Lower leg skin (tissue), 3 donors: ENCODE data around the gene CNIH2.

ENCODE experiments used
- POLR2A ChIP-seq, 2 donors: fragments of 450-650 bp; IDR thresholded peaks; one replicate each; pipeline ENCODE4 v1.6.1; 2016 to 2017; ENCODE audit warnings: antibody characterized with exemption in 2 of 2, mild to moderate bottlenecking in 1 of 2, moderate library complexity in 1 of 2
- TF ChIP-seq, protein P1 (sequence below), 3 donors: fragments of 450-650 bp; IDR thresholded peaks; one replicate each; pipeline ENCODE4 v1.5.1; 2016; ENCODE audit warnings: antibody characterized with exemption in 3 of 3, mild to moderate bottlenecking in 3 of 3, moderate library complexity in 2 of 3

DNA sequence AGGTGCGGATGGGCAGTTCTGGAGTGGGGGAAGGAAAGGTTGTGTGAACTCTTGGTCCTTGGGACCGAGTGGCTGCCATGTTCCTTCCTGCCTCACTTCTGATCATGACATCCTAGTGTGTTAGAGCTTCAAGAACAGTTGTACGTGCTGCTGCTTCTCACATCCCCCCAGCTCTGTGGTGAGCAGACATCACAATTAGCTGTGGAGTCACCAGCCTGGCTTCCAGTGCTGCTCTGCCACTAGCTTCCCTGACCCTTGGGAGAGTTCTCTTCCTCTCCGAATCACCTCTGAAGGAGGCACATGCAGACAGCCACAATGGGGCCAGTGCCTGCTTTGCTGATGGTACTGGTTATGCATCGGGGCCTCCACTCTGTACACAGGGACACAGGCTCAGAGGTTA is 15.8 kb upstream of the CNIH2 start:
- TF ChIP-seq, protein P1, sequence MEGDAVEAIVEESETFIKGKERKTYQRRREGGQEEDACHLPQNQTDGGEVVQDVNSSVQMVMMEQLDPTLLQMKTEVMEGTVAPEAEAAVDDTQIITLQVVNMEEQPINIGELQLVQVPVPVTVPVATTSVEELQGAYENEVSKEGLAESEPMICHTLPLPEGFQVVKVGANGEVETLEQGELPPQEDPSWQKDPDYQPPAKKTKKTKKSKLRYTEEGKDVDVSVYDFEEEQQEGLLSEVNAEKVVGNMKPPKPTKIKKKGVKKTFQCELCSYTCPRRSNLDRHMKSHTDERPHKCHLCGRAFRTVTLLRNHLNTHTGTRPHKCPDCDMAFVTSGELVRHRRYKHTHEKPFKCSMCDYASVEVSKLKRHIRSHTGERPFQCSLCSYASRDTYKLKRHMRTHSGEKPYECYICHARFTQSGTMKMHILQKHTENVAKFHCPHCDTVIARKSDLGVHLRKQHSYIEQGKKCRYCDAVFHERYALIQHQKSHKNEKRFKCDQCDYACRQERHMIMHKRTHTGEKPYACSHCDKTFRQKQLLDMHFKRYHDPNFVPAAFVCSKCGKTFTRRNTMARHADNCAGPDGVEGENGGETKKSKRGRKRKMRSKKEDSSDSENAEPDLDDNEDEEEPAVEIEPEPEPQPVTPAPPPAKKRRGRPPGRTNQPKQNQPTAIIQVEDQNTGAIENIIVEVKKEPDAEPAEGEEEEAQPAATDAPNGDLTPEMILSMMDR (IDR thresholded peaks at IDR 0.05): no peak
- TF ChIP-seq POLR2A (IDR thresholded peaks at IDR 0.05): no peak
